Mesenchymal stem cell (in vitro differentiated cells and primary cell): ENCODE data around the gene PICK1.
A peak's percentile ranks its signal among the peaks of the same experiment; 100 is the strongest.

Experiments used
- DNase-seq: peaks from one replicate; pipeline ENCODE4 v3.0.0-alpha.2; 2013
- H2AFZ ChIP-seq: one replicate; pipeline ENCODE4 v1.6.1; 2013; ENCODE audit warnings: low read depth, mild to moderate bottlenecking, control low read depth, inconsistent platforms, low read length, moderate library complexity
- H2AK5ac ChIP-seq: 2 replicates; pipeline ENCODE4 v1.6.1; 2013; ENCODE audit warnings: low read length, moderate library complexity, mild to moderate bottlenecking, inconsistent platforms; ENCODE audit not compliant: severe bottlenecking
- H2BK120ac ChIP-seq: one replicate; pipeline ENCODE4 v1.6.1; 2013; ENCODE audit warnings: low read depth, mild to moderate bottlenecking, inconsistent platforms, low read length, moderate library complexity
- H2BK12ac ChIP-seq, 2 experiments: one replicate each; pipeline ENCODE4 v1.6.1; 2013; ENCODE audit warnings: inconsistent platforms in 2 of 2, low read length in 2 of 2, mild to moderate bottlenecking in 2 of 2, moderate library complexity in 2 of 2, control low read depth in 1 of 2
- H2BK15ac ChIP-seq: one replicate; pipeline ENCODE4 v1.6.1; 2013; ENCODE audit warnings: mild to moderate bottlenecking, low read depth, inconsistent platforms; ENCODE audit not compliant: poor library complexity, severe bottlenecking
- H2BK5ac ChIP-seq: 2 replicates; pipeline ENCODE4 v1.6.1; 2013; ENCODE audit warnings: low read depth, mild to moderate bottlenecking, low read length, control low read depth, inconsistent platforms; ENCODE audit not compliant: poor library complexity, severe bottlenecking
- H3K14ac ChIP-seq, 2 experiments: one replicate each; pipeline ENCODE4 v1.6.1; 2013; ENCODE audit warnings: inconsistent platforms in 2 of 2, low read length in 2 of 2, control low read depth in 1 of 2, mild to moderate bottlenecking in 1 of 2, moderate library complexity in 1 of 2
- H3K18ac ChIP-seq, 2 experiments: one replicate each; pipeline ENCODE4 v1.6.1; 2013; ENCODE audit warnings: inconsistent platforms in 2 of 2, low read length in 2 of 2, control low read depth in 1 of 2, low read depth in 1 of 2, mild to moderate bottlenecking in 1 of 2
- H3K23ac ChIP-seq, 2 experiments: one replicate each; pipeline ENCODE4 v1.6.1; 2013; ENCODE audit warnings: inconsistent platforms in 2 of 2, low read length in 2 of 2, mild to moderate bottlenecking in 2 of 2, moderate library complexity in 2 of 2, control low read depth in 1 of 2
- H3K27ac ChIP-seq: 2 replicates; pipeline ENCODE4 v1.5.1; 2013; ENCODE audit warnings: mild to moderate bottlenecking, moderate library complexity, low read length, control low read depth, inconsistent platforms; ENCODE audit not compliant: poor library complexity, severe bottlenecking
- H3K27me3 ChIP-seq, 2 experiments: 2 replicates each; pipeline versions ENCODE4 v1.6.1 to v1.7.0; 2013; ENCODE audit warnings: low read length in 2 of 2, mild to moderate bottlenecking in 2 of 2, moderate library complexity in 2 of 2, control low read depth in 1 of 2, inconsistent platforms in 1 of 2; ENCODE audit not compliant: control insufficient read depth in 1 of 2, insufficient read depth in 1 of 2
- H3K36me3 ChIP-seq, 2 experiments: 2 replicates each; pipeline versions ENCODE4 v1.6.1 to v1.7.0; 2013; ENCODE audit warnings: low read length in 2 of 2, control low read depth in 1 of 2, inconsistent platforms in 1 of 2, low read depth in 1 of 2, mild to moderate bottlenecking in 1 of 2; ENCODE audit not compliant: insufficient read depth in 2 of 2, control insufficient read depth in 1 of 2
- H3K4ac ChIP-seq, 2 experiments: one replicate each; pipeline ENCODE4 v1.6.1; 2013; ENCODE audit warnings: inconsistent platforms in 2 of 2, low read length in 2 of 2, mild to moderate bottlenecking in 2 of 2, moderate library complexity in 2 of 2, control low read depth in 1 of 2, low read depth in 1 of 2
- H3K4me1 ChIP-seq: 2 replicates; pipeline ENCODE4 v1.6.1; 2013; ENCODE audit warnings: low read depth, low read length, control low read depth; ENCODE audit not compliant: control insufficient read depth, insufficient read depth
- H3K4me2 ChIP-seq: 2 replicates; pipeline ENCODE4 v1.6.1; 2013; ENCODE audit warnings: low read length, mild to moderate bottlenecking, inconsistent platforms; ENCODE audit not compliant: poor library complexity, severe bottlenecking
- H3K4me3 ChIP-seq, 2 experiments: 2 replicates each; pipeline versions ENCODE4 v1.5.1 to v1.7.0; 2013; ENCODE audit warnings: low read length in 2 of 2, mild to moderate bottlenecking in 2 of 2, control low read depth in 1 of 2, low read depth in 1 of 2; ENCODE audit not compliant: insufficient read depth in 1 of 2
- H3K79me1 ChIP-seq: replicated peaks from 2 replicates; pipeline ENCODE4 v1.6.1; 2013; ENCODE audit warnings: mild to moderate bottlenecking, control low read depth, low read length, inconsistent platforms; ENCODE audit not compliant: poor library complexity, severe bottlenecking
- H3K9ac ChIP-seq: 2 replicates; pipeline ENCODE4 v1.7.0; 2013; ENCODE audit warnings: mild to moderate bottlenecking, low read length, moderate library complexity
- H3K9me3 ChIP-seq: 2 replicates; pipeline ENCODE4 v1.7.0; 2013; ENCODE audit warnings: mild to moderate bottlenecking, low read length; ENCODE audit not compliant: control insufficient read depth
- H4K8ac ChIP-seq: one replicate; pipeline ENCODE4 v1.6.1; 2013; ENCODE audit warnings: inconsistent platforms, mild to moderate bottlenecking, low read length, moderate library complexity
- H4K91ac ChIP-seq: one replicate; pipeline ENCODE4 v1.6.1; 2013; ENCODE audit warnings: mild to moderate bottlenecking, low read length, inconsistent platforms
- WGBS: methylation state at CpG from one replicate; pipeline ENCODE4 v1.1.7; 2013; ENCODE audit warnings: mixed read lengths; 5-methylcytosine and 5-hydroxymethylcytosine counted together

The PICK1 gene

DNA sequence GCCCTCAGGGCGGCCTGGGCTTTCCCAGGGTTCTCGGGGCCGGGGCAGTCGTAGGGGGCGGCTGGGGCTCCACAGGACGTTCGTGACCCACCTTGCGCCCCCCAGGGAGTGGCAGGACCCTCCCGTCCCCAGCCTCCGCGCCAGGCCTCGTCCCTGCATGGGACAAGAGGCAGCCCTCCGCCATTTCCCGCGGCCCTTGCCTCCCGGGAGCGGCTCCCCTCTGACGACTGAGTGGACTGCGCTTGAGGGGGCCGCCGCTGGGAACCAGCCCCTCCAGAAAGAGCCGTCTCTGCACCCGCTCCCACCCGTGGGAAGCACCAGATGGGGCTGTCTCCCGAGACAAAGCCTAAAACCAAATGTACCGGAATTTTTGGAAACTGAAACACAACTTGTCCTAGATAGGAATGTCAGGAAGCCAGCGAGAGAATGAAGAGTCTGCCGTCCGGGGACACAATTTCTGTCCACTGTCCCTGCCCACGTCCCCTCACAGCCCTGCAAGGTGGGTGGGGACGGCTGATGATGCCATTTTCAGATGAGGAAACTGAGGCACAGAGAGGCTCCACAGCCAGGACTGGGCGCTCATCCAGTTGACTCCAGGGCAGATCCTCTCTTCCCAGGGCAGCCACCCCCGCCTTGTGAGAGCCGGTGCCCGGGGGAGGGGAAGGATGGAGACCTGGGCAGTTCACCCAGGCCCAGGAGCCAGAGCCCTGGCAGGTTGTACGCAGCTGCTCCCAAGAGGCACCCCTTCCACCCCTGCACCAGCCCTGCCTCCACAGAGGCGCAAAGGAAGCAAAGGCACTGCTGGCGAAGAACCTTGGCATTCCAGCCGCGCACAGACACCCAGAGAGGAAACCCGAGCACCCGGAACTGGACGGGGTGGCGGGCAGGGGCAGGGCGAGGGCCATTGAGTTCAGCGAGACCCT is 18.1 kb upstream of the PICK1 start:
- DNase-seq = no peak
- no peak overlapping the region for H3K23ac ChIP-seq
- peak overlapping the region; percentile 45 for H2BK15ac ChIP-seq
- no peak overlapping the region for H3K4me2 ChIP-seq
- peaks cover 0 to 7% of the 10 kb centered on the region in 2 experiments for H3K27me3 ChIP-seq
- no peak overlapping the region for H3K14ac ChIP-seq
- no peak overlapping the region for H2BK12ac ChIP-seq
- peaks cover 23% of the 10 kb centered on the region for H3K4me1 ChIP-seq
- H3K4me3 ChIP-seq = no peak overlapping the region
- H2AK5ac ChIP-seq = no peak overlapping the region
- H3K4ac ChIP-seq = no peak overlapping the region
- no peak overlapping the region for H3K27ac ChIP-seq
- no peak overlapping the region for H4K8ac ChIP-seq
- 92% methylated on average over 44 of the region's 46 CpGs for WGBS
- no peaks in the 10 kb centered on the region for H3K36me3 ChIP-seq
- no peak overlapping the region for H3K9ac ChIP-seq
- H2BK120ac ChIP-seq = no peak overlapping the region
- H3K18ac ChIP-seq = no peak overlapping the region
- H2BK5ac ChIP-seq = no peak overlapping the region
- H3K79me1 ChIP-seq = no peaks in the 10 kb centered on the region
- H4K91ac ChIP-seq = no peak overlapping the region
- no peak overlapping the region for H2AFZ ChIP-seq
- H3K9me3 ChIP-seq = no peaks in the 10 kb centered on the region

DNA sequence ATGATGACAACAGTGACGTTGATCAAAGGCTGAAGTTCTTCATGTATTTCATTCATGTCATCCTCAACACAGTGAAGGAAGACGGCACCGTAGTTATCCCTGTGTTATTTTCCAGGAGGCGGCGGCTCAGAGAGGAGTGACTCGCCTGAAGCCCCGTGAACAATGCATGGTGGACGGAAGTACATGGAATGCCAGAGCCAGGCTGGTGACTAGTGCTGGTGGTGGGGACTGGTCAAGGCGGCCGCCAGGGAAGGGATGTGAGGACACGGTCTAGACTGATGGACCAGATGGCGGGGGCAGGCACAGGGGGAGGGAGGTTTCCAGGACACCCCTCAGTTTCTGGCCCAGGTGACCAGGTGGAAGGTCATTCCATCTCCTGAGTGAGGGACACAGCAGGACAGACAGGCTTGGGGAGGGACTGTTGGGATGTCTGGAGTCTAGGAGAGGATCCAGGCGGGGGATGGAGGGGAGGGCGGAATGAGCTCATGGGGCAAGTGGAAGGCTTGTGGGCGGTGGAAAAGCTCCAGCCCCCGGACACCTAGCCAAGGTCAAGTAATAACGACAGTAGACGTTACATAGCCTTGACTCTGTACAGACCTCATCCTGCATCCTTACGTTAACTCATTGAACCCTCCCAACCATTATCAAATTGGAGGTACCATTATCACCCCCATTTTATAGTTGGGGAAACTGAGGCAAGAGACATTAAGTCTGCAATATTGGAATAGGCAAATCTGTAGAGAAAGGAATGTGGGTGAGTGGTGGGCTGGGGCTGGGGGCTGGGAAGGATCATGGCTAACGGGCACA is 16.0 kb upstream of the PICK1 start:
- no peaks in the 10 kb centered on the region for H3K9me3 ChIP-seq
- H3K36me3 ChIP-seq = no peaks in the 10 kb centered on the region
- no peak overlapping the region for H2AK5ac ChIP-seq
- no peak overlapping the region for H3K9ac ChIP-seq
- H2AFZ ChIP-seq = no peak overlapping the region
- no peak overlapping the region for H2BK15ac ChIP-seq
- H3K4ac ChIP-seq = no peak overlapping the region
- no peak overlapping the region for H3K18ac ChIP-seq
- no peak overlapping the region for H3K4me2 ChIP-seq
- H3K23ac ChIP-seq = no peak overlapping the region
- H4K91ac ChIP-seq = no peak overlapping the region
- H2BK5ac ChIP-seq = no peak overlapping the region
- 79% methylated on average over 15 of the region's 20 CpGs for WGBS
- H2BK12ac ChIP-seq = peak overlapping the region in 1 of 2 experiments; percentile 7
- no peak overlapping the region for H2BK120ac ChIP-seq
- H3K27me3 ChIP-seq = peaks cover under 1 to 7% of the 10 kb centered on the region in 2 experiments
- H3K4me3 ChIP-seq = no peak overlapping the region
- H4K8ac ChIP-seq = no peak overlapping the region
- no peak overlapping the region for H3K27ac ChIP-seq
- peaks cover 8% of the 10 kb centered on the region for H3K4me1 ChIP-seq
- no peak overlapping the region for H3K14ac ChIP-seq
- DNase-seq = no peak
- H3K79me1 ChIP-seq = no peaks in the 10 kb centered on the region

DNA sequence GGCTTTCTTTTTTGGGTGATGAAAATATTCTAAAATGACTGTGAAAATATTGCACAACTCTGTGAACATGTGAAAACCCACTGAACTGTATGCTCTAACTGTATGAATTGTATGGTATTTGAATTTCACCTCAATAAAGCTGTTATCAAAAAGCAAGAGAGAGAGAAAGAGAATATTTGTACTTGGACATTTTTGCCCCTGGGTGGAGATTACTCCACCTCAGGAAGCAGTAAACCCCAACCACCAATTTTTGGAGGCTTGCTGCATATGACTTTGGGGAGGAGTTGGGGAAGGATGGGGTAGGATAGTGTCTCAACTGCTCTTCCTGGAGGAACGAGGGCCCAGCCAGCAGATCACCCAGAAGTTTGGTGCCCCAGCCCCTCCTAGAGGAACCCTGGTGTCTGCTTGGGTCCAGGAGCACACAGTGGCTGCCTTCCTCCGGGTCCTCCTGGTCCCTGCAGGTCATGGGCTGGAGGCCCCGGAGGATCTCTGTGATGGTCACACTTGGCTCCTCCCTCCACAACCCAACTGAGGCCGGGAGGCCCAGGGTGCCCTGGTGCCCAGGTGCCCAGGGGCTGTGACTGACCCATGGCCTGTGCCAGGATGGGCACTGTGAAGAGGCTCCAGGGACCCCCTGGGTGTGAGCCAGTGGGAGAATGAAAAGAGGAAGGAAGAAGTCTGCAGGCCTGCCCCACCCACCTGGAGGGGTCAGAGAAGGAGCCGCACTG is 15.3 kb upstream of the PICK1 start:
- H3K27ac ChIP-seq = no peak overlapping the region
- no peak overlapping the region for H3K4ac ChIP-seq
- H2AK5ac ChIP-seq = no peak overlapping the region
- H2AFZ ChIP-seq = no peak overlapping the region
- no peak overlapping the region for H4K91ac ChIP-seq
- no peak overlapping the region for H3K4me3 ChIP-seq
- H3K9me3 ChIP-seq = no peaks in the 10 kb centered on the region
- no peak overlapping the region for H3K23ac ChIP-seq
- H2BK5ac ChIP-seq = no peak overlapping the region
- H3K18ac ChIP-seq = no peak overlapping the region
- peaks cover 8% of the 10 kb centered on the region for H3K4me1 ChIP-seq
- H3K4me2 ChIP-seq = no peak overlapping the region
- H3K9ac ChIP-seq = no peak overlapping the region
- no peak overlapping the region for H2BK120ac ChIP-seq
- no peak for DNase-seq
- H3K27me3 ChIP-seq = peaks cover 4 to 7% of the 10 kb centered on the region in 2 experiments
- no peak overlapping the region for H4K8ac ChIP-seq
- WGBS = 82% methylated on average over 5 of the region's 5 CpGs
- no peaks in the 10 kb centered on the region for H3K79me1 ChIP-seq
- no peak overlapping the region for H2BK15ac ChIP-seq
- H3K36me3 ChIP-seq = no peaks in the 10 kb centered on the region
- no peak overlapping the region for H2BK12ac ChIP-seq
- no peak overlapping the region for H3K14ac ChIP-seq

DNA sequence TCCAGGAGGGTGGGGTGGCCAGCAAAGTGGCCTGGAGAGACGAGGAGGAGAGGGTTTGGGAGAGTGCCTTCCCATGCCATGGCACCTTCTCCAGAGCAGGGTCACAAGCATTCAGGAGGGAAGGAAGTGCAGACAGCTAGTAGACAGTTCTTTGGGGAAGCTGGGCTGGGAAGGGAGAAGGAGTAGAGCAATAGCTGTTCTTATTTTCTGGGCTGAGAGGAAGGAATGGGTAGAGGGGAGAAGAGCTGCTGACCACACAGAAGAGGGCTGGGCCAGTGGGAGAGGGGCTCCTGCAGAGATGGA is 14.8 kb upstream of the PICK1 start:
- Histone ChIP-seq H3K27me3 (peaks cover 4 to 7% of the 10 kb centered on the region in 2 experiments), H3K4me2 (no peak overlapping the region)

More for the DNA sequence above, 14.8 kb upstream of the PICK1 start:
- Histone ChIP-seq H4K91ac (no peak overlapping the region), H2BK12ac (no peak overlapping the region), H3K27ac (no peak overlapping the region), H2AFZ (no peak overlapping the region), H3K9me3 (no peaks in the 10 kb centered on the region), H3K79me1 (no peaks in the 10 kb centered on the region), H3K4me3 (no peak overlapping the region), H2BK120ac (no peak overlapping the region), H2BK5ac (no peak overlapping the region), H3K36me3 (no peaks in the 10 kb centered on the region), H2BK15ac (no peak overlapping the region), H3K23ac (no peak overlapping the region), H2AK5ac (no peak overlapping the region), H3K4ac (no peak overlapping the region), H3K9ac (no peak overlapping the region), H3K4me1 (peaks cover 8% of the 10 kb centered on the region), H3K18ac (no peak overlapping the region), H4K8ac (no peak overlapping the region), H3K14ac (no peak overlapping the region)
- WGBS = 84% methylated on average over 1 of the region's 1 CpG
- no peak for DNase-seq
